ENCODE measurements around the gene ZNF322.
"Not testable (repeated sequence)": the region's sequence is repeated elsewhere in the genome, so short reads cannot be mapped to it uniquely, and the experiment has no call there.

Gene ZNF322

GRCh38 chr6:26659042-26659999, at the start of gene ZNF322:
ZNF322 (minus strand) TSS chr6:26659746; CDS start chr6:26638553, 21,193 bp downstream.
- Histone ChIP-seq H3K4me3 (ENCODE audit: low read length) (peak within 1 kb of the TSS; percentile 95), H3K36me3 (ENCODE audit: control insufficient read depth, insufficient read depth, low read length) (no peaks in the 10 kb centered on the region), H3K4me1 (ENCODE audit: control insufficient read depth, insufficient read depth, low read length) (peaks cover 10% of the 10 kb centered on the region), H3K27ac (ENCODE audit: low read depth, low read length) (peak within 1 kb of the TSS; percentile 84), H3K9ac (ENCODE audit: low read length) (peak within 1 kb of the TSS; percentile 84), H3K27me3 (ENCODE audit: control insufficient read depth, insufficient read depth, low read length) (no peaks in the 10 kb centered on the region)

- not testable (repeated sequence) for H3K36me3 ChIP-seq (ENCODE audit: control insufficient read depth, insufficient read depth, low read length); H3K27me3 ChIP-seq (ENCODE audit: control insufficient read depth, insufficient read depth, low read length); H3K4me1 ChIP-seq (ENCODE audit: control insufficient read depth, insufficient read depth, low read length); H3K9ac ChIP-seq (ENCODE audit: low read length); H3K4me3 ChIP-seq (ENCODE audit: low read length); H3K27ac ChIP-seq (ENCODE audit: low read depth, low read length)
Observed at GRCh38 chr6:26705780-26706179, 46.2 kb upstream of the ZNF322 start.

GRCh38 chr6:26705352-26705751, 45.8 kb upstream of the ZNF322 start:
- H3K27ac ChIP-seq (ENCODE audit: low read depth, low read length); H3K4me3 ChIP-seq (ENCODE audit: low read length); H3K9ac ChIP-seq (ENCODE audit: low read length); H3K4me1 ChIP-seq (ENCODE audit: control insufficient read depth, insufficient read depth, low read length); H3K27me3 ChIP-seq (ENCODE audit: control insufficient read depth, insufficient read depth, low read length); H3K36me3 ChIP-seq (ENCODE audit: control insufficient read depth, insufficient read depth, low read length): not testable (repeated sequence)

- H3K27me3 ChIP-seq (ENCODE audit: control insufficient read depth, insufficient read depth, low read length); H3K4me3 ChIP-seq (ENCODE audit: low read length); H3K9ac ChIP-seq (ENCODE audit: low read length); H3K4me1 ChIP-seq (ENCODE audit: control insufficient read depth, insufficient read depth, low read length); H3K27ac ChIP-seq (ENCODE audit: low read depth, low read length); H3K36me3 ChIP-seq (ENCODE audit: control insufficient read depth, insufficient read depth, low read length): not testable (repeated sequence)
Observed at GRCh38 chr6:26701023-26701747, 41.6 kb upstream of the ZNF322 start.

GRCh38 chr6:26697496-26697895, 38.0 kb upstream of the ZNF322 start:
- H3K27me3 ChIP-seq (ENCODE audit: control insufficient read depth, insufficient read depth, low read length); H3K4me3 ChIP-seq (ENCODE audit: low read length); H3K27ac ChIP-seq (ENCODE audit: low read depth, low read length); H3K36me3 ChIP-seq (ENCODE audit: control insufficient read depth, insufficient read depth, low read length); H3K9ac ChIP-seq (ENCODE audit: low read length); H3K4me1 ChIP-seq (ENCODE audit: control insufficient read depth, insufficient read depth, low read length): not testable (repeated sequence)

GRCh38 chr6:26689324-26689947, 29.9 kb upstream of the ZNF322 start:
- H3K27ac ChIP-seq (ENCODE audit: low read depth, low read length); H3K36me3 ChIP-seq (ENCODE audit: control insufficient read depth, insufficient read depth, low read length); H3K4me1 ChIP-seq (ENCODE audit: control insufficient read depth, insufficient read depth, low read length); H3K27me3 ChIP-seq (ENCODE audit: control insufficient read depth, insufficient read depth, low read length); H3K9ac ChIP-seq (ENCODE audit: low read length); H3K4me3 ChIP-seq (ENCODE audit: low read length): not testable (repeated sequence)

- not testable (repeated sequence) for H3K4me3 ChIP-seq (ENCODE audit: low read length); H3K36me3 ChIP-seq (ENCODE audit: control insufficient read depth, insufficient read depth, low read length); H3K9ac ChIP-seq (ENCODE audit: low read length); H3K4me1 ChIP-seq (ENCODE audit: control insufficient read depth, insufficient read depth, low read length); H3K27me3 ChIP-seq (ENCODE audit: control insufficient read depth, insufficient read depth, low read length); H3K27ac ChIP-seq (ENCODE audit: low read depth, low read length)
Observed at GRCh38 chr6:26682435-26683042, 23.0 kb upstream of the ZNF322 start.

- not testable (repeated sequence) for H3K36me3 ChIP-seq (ENCODE audit: control insufficient read depth, insufficient read depth, low read length); H3K9ac ChIP-seq (ENCODE audit: low read length); H3K27ac ChIP-seq (ENCODE audit: low read depth, low read length); H3K27me3 ChIP-seq (ENCODE audit: control insufficient read depth, insufficient read depth, low read length); H3K4me3 ChIP-seq (ENCODE audit: low read length); H3K4me1 ChIP-seq (ENCODE audit: control insufficient read depth, insufficient read depth, low read length)
Observed at GRCh38 chr6:26673287-26673686, 13.7 kb upstream of the ZNF322 start.

- H3K36me3 ChIP-seq (ENCODE audit: control insufficient read depth, insufficient read depth, low read length); H3K27me3 ChIP-seq (ENCODE audit: control insufficient read depth, insufficient read depth, low read length); H3K4me1 ChIP-seq (ENCODE audit: control insufficient read depth, insufficient read depth, low read length); H3K9ac ChIP-seq (ENCODE audit: low read length); H3K4me3 ChIP-seq (ENCODE audit: low read length); H3K27ac ChIP-seq (ENCODE audit: low read depth, low read length): not testable (repeated sequence)
Observed at GRCh38 chr6:26670558-26670957, 11.0 kb upstream of the ZNF322 start.

GRCh38 chr6:26670003-26670402, 10.5 kb upstream of the ZNF322 start:
- not testable (repeated sequence) for H3K4me1 ChIP-seq (ENCODE audit: control insufficient read depth, insufficient read depth, low read length); H3K27ac ChIP-seq (ENCODE audit: low read depth, low read length); H3K36me3 ChIP-seq (ENCODE audit: control insufficient read depth, insufficient read depth, low read length); H3K27me3 ChIP-seq (ENCODE audit: control insufficient read depth, insufficient read depth, low read length); H3K9ac ChIP-seq (ENCODE audit: low read length); H3K4me3 ChIP-seq (ENCODE audit: low read length)

GRCh38 chr6:26660000-26660361, 435 bp upstream of the ZNF322 start:
- peak overlapping the region; percentile 84 for H3K9ac ChIP-seq (ENCODE audit: low read length)

GRCh38 chr6:26657256-26657655, 2.3 kb downstream of the ZNF322 start:
- Histone ChIP-seq H3K27me3 (ENCODE audit: control insufficient read depth, insufficient read depth, low read length) (no peaks in the 10 kb centered on the region), H3K36me3 (ENCODE audit: control insufficient read depth, insufficient read depth, low read length) (no peaks in the 10 kb centered on the region)

More at GRCh38 chr6:26660000-26660361, 435 bp upstream of the ZNF322 start:
- Histone ChIP-seq H3K4me3 (ENCODE audit: low read length) (peak overlapping the region; percentile 95), H3K36me3 (ENCODE audit: control insufficient read depth, insufficient read depth, low read length) (no peaks in the 10 kb centered on the region), H3K27me3 (ENCODE audit: control insufficient read depth, insufficient read depth, low read length) (no peaks in the 10 kb centered on the region), H3K27ac (ENCODE audit: low read depth, low read length) (peak overlapping the region; percentile 84), H3K4me1 (ENCODE audit: control insufficient read depth, insufficient read depth, low read length) (peaks cover 10% of the 10 kb centered on the region)

More at GRCh38 chr6:26657256-26657655, 2.3 kb downstream of the ZNF322 start:
- Histone ChIP-seq H3K9ac (ENCODE audit: low read length) (no peak overlapping the region), H3K4me1 (ENCODE audit: control insufficient read depth, insufficient read depth, low read length) (peaks cover 10% of the 10 kb centered on the region), H3K4me3 (ENCODE audit: low read length) (no peak overlapping the region), H3K27ac (ENCODE audit: low read depth, low read length) (no peak overlapping the region)
